OCI-M2 (cell line): ENCODE measurements around the gene SPATA31A7.
"Not testable (repeated sequence)": the region's sequence is repeated elsewhere in the genome, so short reads cannot be mapped to it uniquely, and the experiment has no call there.

Source experiments
- DNase-seq: peaks from one replicate; lab custom pipeline; 2025; ENCODE audit not compliant: unreplicated experiment; lab: John Stamatoyannopoulos, UW

Gene SPATA31A7

GRCh38 chr9:61189736-61190135 lies at the start of gene SPATA31A7:
Gene SPATA31A7, plus strand, starts transcription at chr9:61190036. Its CDS starts 29 bp downstream, at chr9:61190065.
- not testable (repeated sequence) for DNase-seq

- not testable (repeated sequence) for DNase-seq
These were observed 36.6 kb downstream of the SPATA31A7 start for GRCh38 chr9:61226438-61226837.
